Posterior vena cava (tissue), 2 donors: Measurements from ENCODE around the gene SEMA4A. TPM values are rescaled to one million over a fixed set of nuclear protein-coding genes. Genes with fewer than 3 reads are reported as not detected.
"Not testable (repeated sequence)": the region's sequence is repeated elsewhere in the genome, so short reads cannot be mapped to it uniquely, and the experiment has no call there.

ENCODE experiments used
- DNase-seq: peaks from one replicate; pipeline ENCODE4 v3.0.0-alpha.2; 2020; ENCODE audit warnings: low spot score
- intact Hi-C, 2 donors: fragments of 100-400 bp; cut with DNase I; formaldehyde crosslinking; loops; one replicate each; pipeline versions ENCODE4 v1.14.1 to v1.14.2; 2022 to 2023
- long read RNA-seq, 2 donors: library from polyadenylated mRNA; unstranded; transcript quantifications; one replicate each; pipeline ENCODE4 v2.0.0, GENCODE V29; 2020 to 2021
- total RNA-seq, 2 donors: library from RNA; stranded (reverse); fragmentation: NEBNext Ultra II Directional; extraction: Animal tissue kit (Norgen Biotek cat#: 25700); gene quantifications; one replicate each; pipeline ENCODE4 v1.2.1, GENCODE V29; 2021
- donor health status: DM: yes; HTN: yes; CAD: no.
- donor health status: DM: yes; HTN: yes; CAD: no.

SEMA4A gene
- total RNA-seq = 1 to 10 TPM; 5.8 to 8.0 TPM
- long read RNA-seq, donor 1, partial matches to known transcripts = 1 of 4 reads
- long read RNA-seq, donor 1, other reads (novel, unspliced or antisense) = 0 of 4 reads
- long read RNA-seq, donor 2, partial matches to known transcripts = 2 of 5 reads
- long read RNA-seq, donor 2, other reads (novel, unspliced or antisense) = 1 of 5 reads

GRCh38 chr1:156153362-156153761, at the start of gene SEMA4A:
Gene SEMA4A, plus strand, starts transcription at chr1:156153585. Its CDS starts 994 bp downstream, at chr1:156154579.
- DNase-seq = no peak
- intact Hi-C loops = loop anchor here in 1 of 2 donors (5.0 kb wide), 1 partner anchor 69 kb away; no protein-coding TSS in a partner anchor

GRCh38 chr1:156104065-156104810, 49.1 kb upstream of the SEMA4A start:
- DNase-seq = peak; percentile 96
- intact Hi-C loops = no loop called here

GRCh38 chr1:156104861-156105832, 48.2 kb upstream of the SEMA4A start:
- intact Hi-C loops = no loop called here
- peak; percentile 88 for DNase-seq

GRCh38 chr1:156106624-156107488, 46.5 kb upstream of the SEMA4A start:
- intact Hi-C loops = no loop called here
- no peak for DNase-seq

- no peak for DNase-seq
- intact Hi-C loops = no loop called here
Measured at GRCh38 chr1:156108057-156108456, 45.3 kb upstream of the SEMA4A start.

- intact Hi-C loops = no loop called here
- no peak for DNase-seq
Measured at GRCh38 chr1:156108664-156109241, 44.6 kb upstream of the SEMA4A start.

- DNase-seq = no peak
- intact Hi-C loops = no loop called here
Measured at GRCh38 chr1:156110252-156110651, 43.1 kb upstream of the SEMA4A start.

GRCh38 chr1:156111355-156111962, 41.9 kb upstream of the SEMA4A start:
- intact Hi-C loops = no loop called here
- DNase-seq = no peak

- intact Hi-C loops = no loop called here
- DNase-seq = no peak
Measured at GRCh38 chr1:156112276-156113137, 40.9 kb upstream of the SEMA4A start.

GRCh38 chr1:156113282-156113950, 40.0 kb upstream of the SEMA4A start:
- intact Hi-C loops = no loop called here
- no peak for DNase-seq

GRCh38 chr1:156114101-156114918, 39.1 kb upstream of the SEMA4A start, which contains the start of gene LMNA:
Gene LMNA, plus strand, starts transcription at chr1:156114711. Its CDS starts 208 bp downstream, at chr1:156114919.
- DNase-seq = peak; percentile 98
- intact Hi-C loops = no loop called here

- intact Hi-C loops = no loop called here
- peak; percentile 85 for DNase-seq
Measured at GRCh38 chr1:156114919-156115513, 38.4 kb upstream of the SEMA4A start.

- intact Hi-C loops = loop anchor here in 1 of 2 donors (1.0 kb wide), 1 partner anchor 22 kb away; no protein-coding TSS in a partner anchor
- peak; percentile 85 for DNase-seq
Measured at GRCh38 chr1:156115514-156116374, 37.6 kb upstream of the SEMA4A start.

GRCh38 chr1:156116731-156117130, 36.7 kb upstream of the SEMA4A start:
- not testable (repeated sequence) for DNase-seq
- intact Hi-C loops = loop anchor here in 1 of 2 donors (1.0 kb wide), 1 partner anchor 21 kb away; no protein-coding TSS in a partner anchor
